NCI-H526 (cell line): ENCODE data around the gene GRXCR2.

Experiments used
- DNase-seq, 2 experiments: peaks; one replicate each; lab custom pipeline; 2025; lab: John Stamatoyannopoulos, UW

The GRXCR2 gene

GRCh38 chr5:145835848-145836239 lies 37.0 kb downstream of the GRXCR2 start:
- DNase-seq = no peak

GRCh38 chr5:145834917-145835847 lies 37.6 kb downstream of the GRXCR2 start, which contains the start of gene PRELID2:
TSS of gene PRELID2 (minus strand) at chr5:145835342. CDS start at chr5:145835251, 91 bp downstream.
- peak; percentile 74 to 93 for DNase-seq

- no peak for DNase-seq
Measured at GRCh38 chr5:145834554-145834916, 38.3 kb downstream of the GRXCR2 start.

- DNase-seq = no peak
Measured at GRCh38 chr5:145833631-145834200, 39.1 kb downstream of the GRXCR2 start.

- no peak for DNase-seq
Measured at GRCh38 chr5:145830594-145830993, 42.2 kb downstream of the GRXCR2 start.

- DNase-seq = no peak
Measured at GRCh38 chr5:145829708-145830361, 43.0 kb downstream of the GRXCR2 start.

- no peak for DNase-seq
Measured at GRCh38 chr5:145826895-145827674, 45.7 kb downstream of the GRXCR2 start.

- DNase-seq = peak; percentile 37 to 63
Measured at GRCh38 chr5:145825751-145826180, 47.0 kb downstream of the GRXCR2 start.

GRCh38 chr5:145824040-145824439 lies 48.8 kb downstream of the GRXCR2 start:
- DNase-seq = no peak

GRCh38 chr5:145818604-145819003 lies 54.2 kb downstream of the GRXCR2 start:
- peak in 1 of 2 experiments; percentile 14 for DNase-seq

- no peak for DNase-seq
Measured at GRCh38 chr5:145812877-145813276, 59.9 kb downstream of the GRXCR2 start.

- DNase-seq = peak in 1 of 2 experiments; percentile 47
Measured at GRCh38 chr5:145811834-145812625, 60.8 kb downstream of the GRXCR2 start.
